Amniotic epithelial cell (primary cell): Measurements from ENCODE around the gene BTBD9.

ENCODE experiments used
- DNase-seq: peaks from one replicate; pipeline ENCODE4 v3.0.0-alpha.2; 2010; ENCODE audit warnings: low read depth

The BTBD9 gene

GRCh38 chr6:38161754-38162492 lies 477.8 kb downstream of the BTBD9 start:
- DNase-seq = no peak

DNA sequence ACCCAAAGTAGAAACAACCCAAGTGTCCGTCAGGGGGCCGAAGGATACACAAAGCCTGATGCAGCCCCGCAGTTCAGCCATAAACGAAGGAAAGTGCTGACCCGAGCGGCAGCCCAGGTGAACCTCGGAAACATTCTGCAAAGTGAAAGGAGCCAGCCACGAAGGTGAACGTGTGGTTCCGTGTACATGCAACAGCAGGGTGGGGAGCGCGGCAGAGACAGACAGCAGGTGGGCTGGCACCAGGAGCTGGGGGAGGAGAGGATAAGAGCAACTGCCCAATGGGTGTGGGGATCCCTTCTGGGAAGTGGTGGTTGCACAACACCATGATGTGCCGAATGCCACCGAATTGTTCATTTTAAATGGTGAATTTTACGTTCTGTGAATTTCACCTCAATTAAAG lies 478.4 kb downstream of the BTBD9 start:
- no peak for DNase-seq

DNA sequence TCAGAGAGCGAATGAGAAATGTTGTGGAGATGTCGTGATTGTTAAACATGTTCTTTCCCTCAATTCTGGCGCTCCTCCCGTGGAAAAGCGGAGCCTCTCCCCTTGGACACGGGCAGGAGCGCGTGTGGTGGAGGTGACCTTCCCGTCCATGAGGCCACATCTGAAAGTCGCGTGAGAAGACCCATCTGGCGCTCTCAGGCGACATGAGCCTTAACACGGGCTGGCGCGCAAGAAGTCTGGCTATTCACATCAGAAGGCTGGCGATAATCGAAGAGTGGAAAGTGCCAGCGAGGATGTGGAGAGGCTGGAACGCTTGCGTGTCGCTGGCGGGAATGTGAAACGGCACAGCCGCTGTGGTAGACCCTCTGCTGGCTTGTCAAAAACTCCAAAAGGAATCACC lies 478.9 kb downstream of the BTBD9 start:
- DNase-seq = no peak

- no peak for DNase-seq
Observed at GRCh38 chr6:38159596-38159995, 480.1 kb downstream of the BTBD9 start.

GRCh38 chr6:38158762-38159350 lies 480.9 kb downstream of the BTBD9 start:
- DNase-seq = no peak

DNA sequence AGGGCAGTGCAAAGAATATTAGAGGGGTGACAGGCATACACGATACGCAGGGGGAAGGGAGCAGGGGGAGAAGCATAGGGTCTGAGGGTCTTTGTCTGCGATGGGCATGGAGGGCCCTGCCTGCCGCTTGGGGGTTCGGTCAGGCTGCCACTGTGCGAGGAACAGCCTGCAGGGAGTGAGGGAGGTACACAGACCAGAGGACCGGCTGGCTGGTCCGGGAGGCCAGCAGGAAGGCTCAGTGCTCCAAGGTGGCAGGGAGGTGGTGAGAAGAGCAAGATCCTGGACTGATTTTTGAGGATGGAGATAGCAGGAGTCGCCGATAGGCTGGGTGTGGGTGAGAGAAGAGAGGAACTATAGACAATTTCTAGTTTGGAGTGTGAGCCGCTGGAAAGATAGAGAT lies 481.8 kb downstream of the BTBD9 start:
- no peak for DNase-seq

DNA sequence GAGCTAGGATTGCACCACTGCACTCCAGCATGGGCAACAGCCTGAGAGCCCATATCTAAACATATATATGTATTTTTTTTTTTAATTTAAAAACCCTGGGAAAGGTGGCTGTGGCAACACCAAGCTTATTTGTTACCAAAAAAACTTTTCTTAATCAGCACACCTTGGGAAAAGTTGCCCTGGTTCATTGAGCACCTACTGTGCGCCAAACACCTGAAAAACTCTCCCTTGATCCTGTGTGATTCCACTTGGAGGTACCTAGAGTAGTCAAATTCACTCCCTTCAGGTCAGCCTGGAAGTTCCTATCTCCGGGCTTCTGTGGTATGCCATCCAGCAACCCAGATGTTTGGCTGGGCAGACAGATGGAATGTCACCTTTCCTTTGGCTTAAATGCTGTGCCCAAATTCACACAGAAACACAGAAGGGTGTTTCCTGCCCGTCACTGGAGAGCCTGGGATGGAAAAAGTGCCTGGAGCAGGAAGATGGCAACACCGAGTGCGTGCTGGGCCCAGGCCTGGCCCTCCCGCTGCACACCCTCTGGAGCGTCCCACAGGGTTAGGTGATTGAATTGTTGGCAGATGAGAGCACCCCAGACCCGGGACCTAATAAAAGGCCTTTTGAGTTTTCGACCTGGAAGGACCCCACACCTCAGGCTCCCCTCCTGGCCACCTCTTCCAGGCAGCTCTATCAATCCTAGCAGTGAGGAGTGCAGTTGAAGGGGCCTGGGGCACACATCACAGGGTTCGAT lies 482.7 kb downstream of the BTBD9 start:
- DNase-seq = no peak

GRCh38 chr6:38155621-38156204 lies 484.0 kb downstream of the BTBD9 start:
- DNase-seq = no peak

- DNase-seq = peak; percentile 74
Observed at GRCh38 chr6:38155144-38155543, 484.6 kb downstream of the BTBD9 start.

- no peak for DNase-seq
Observed at GRCh38 chr6:38154731-38155130, 485.0 kb downstream of the BTBD9 start.

GRCh38 chr6:38153798-38154345 lies 485.9 kb downstream of the BTBD9 start:
- DNase-seq = no peak

- DNase-seq = no peak
Observed at GRCh38 chr6:38153076-38153797, 486.5 kb downstream of the BTBD9 start.

DNA sequence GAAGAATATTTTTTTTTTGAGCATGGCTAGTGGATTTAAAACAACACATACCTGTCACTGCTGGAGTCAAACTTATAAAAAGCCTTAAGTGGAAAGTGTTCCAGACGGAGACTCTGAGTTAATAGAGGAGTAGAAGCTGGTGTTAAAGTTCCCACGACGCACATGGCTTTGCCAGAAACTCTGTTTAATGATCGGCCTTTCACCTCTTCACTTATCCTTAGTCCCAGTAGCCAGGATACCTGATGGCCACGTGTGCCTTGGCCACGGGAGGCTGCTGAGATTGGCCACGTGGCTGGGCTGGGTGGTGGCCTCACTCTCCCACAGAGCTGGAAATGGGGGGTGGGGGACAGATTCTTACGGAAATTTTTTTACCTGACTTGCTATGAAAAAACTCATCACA lies 487.1 kb downstream of the BTBD9 start:
- no peak for DNase-seq

- DNase-seq = no peak
Observed at GRCh38 chr6:38151580-38152500, 487.9 kb downstream of the BTBD9 start.

DNA sequence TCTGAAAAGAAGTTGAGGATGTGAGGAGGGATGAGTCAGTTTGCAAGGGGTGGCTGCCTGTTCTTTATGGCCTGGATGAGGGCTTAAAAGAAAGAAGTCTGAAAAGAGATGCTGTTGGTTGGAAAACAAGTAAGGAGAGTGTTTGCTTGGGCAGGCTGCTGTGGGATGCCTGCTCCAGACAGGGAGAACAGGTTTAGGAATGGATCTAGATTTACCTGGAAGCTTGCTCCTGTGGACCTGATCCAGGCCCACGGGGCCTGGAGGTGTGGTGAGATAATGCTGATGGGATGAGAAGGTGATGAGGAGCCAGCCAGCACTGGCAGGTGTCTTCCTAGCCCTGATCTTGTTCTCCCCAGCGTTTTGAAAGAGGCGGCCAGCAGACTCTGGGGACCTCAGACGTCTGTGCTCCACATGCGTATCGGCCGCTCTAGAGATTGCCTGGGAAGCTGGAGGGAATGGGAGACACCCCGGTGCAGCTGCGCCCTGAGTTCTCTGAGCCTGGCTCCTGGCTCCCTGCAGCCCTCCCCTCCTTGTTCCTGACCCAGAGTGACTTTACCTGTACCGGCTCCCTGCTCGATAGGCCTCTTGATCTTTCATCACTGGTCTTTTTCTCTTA lies 488.9 kb downstream of the BTBD9 start:
- DNase-seq = no peak

GRCh38 chr6:38150021-38150420 lies 489.7 kb downstream of the BTBD9 start:
- DNase-seq = no peak

DNA sequence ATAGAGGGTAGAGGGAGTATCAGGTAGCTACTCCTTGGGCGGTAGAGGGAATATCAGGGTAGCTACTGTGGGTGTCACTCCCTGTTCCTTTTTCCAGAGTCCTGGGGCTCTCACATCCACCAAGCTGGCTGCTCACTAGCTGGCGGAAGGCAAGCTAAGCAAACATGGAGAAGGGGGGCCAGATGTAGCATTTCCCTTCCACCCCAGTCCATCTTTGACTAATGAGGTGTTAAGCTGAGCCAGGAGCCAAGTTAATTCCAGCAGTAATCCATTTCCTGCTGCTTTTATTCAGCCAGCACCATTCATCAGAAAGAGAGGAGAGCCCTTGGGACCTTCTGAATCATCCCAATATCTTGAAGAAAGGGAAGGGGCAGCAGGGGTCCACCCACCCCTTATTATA lies 490.2 kb downstream of the BTBD9 start:
- no peak for DNase-seq

GRCh38 chr6:38148606-38149005 lies 491.1 kb downstream of the BTBD9 start:
- no peak for DNase-seq

- no peak for DNase-seq
Observed at GRCh38 chr6:38146734-38147027, 493.0 kb downstream of the BTBD9 start.

DNA sequence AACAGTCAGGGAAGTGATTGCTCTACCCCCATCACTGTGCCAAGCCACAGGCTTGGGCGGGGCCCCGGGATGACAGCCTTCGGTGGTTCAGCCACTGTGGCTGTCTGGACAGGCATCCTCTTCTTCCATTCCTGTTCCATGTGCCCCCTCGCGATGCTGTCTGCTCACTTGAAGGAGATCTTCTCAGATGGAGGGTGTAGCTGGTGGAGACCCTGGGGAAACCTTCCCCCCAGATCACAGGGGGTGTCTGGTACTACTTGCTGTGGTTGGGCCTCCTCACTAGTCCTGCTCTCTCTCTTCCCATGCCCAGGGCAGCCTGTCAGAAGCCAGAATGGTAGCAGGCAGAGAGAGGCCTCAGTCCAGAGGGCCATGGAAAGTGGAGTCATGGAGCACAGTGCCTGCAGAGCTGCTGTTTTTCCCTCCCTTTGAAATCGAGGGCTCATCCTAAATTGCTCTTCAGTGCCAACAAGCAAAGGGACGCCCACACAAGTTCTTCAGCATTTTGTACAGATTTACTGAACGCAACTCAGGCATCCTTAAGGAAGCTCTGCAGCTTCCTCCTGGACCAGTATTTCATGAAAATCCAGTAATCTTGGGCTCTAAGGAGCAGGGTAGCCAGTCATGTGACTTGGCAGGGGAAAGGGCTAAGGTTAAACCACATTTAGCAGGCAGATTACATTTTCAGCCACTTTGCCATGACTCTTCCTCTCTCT lies 493.6 kb downstream of the BTBD9 start:
- no peak for DNase-seq
